GM21723 (cell line): ENCODE measurements around the gene PRRT3.

Experiments used
- ATAC-seq: cut with Tn5 transposase; IDR thresholded peaks from one replicate; pipeline ENCODE4 v1.9.1; 2021; ENCODE audit warnings: mild to moderate bottlenecking, moderate library complexity; ENCODE audit not compliant: unreplicated experiment

The PRRT3 gene

GRCh38 chr3:9951962-9952805, at the start of gene PRRT3:
Gene PRRT3 (minus strand): TSS chr3:9952408. CDS start chr3:9950115, 2,293 bp downstream.
- peak; percentile 67 for ATAC-seq

GRCh38 chr3:10000686-10001085, 48.5 kb upstream of the PRRT3 start:
- ATAC-seq: no peak

GRCh38 chr3:9994086-9994844, 42.1 kb upstream of the PRRT3 start:
- ATAC-seq: no peak

GRCh38 chr3:9986230-9986725, 34.1 kb upstream of the PRRT3 start:
- no peak for ATAC-seq

- ATAC-seq: no peak
Measured at GRCh38 chr3:9980251-9980650, 28.0 kb upstream of the PRRT3 start.

GRCh38 chr3:9978710-9979305, 26.6 kb upstream of the PRRT3 start:
- no peak for ATAC-seq

GRCh38 chr3:9976721-9977709, 24.8 kb upstream of the PRRT3 start:
- no peak for ATAC-seq

- no peak for ATAC-seq
Measured at GRCh38 chr3:9970020-9970652, 17.9 kb upstream of the PRRT3 start.

GRCh38 chr3:9969632-9970019, 17.4 kb upstream of the PRRT3 start:
- no peak for ATAC-seq

- no peak for ATAC-seq
Measured at GRCh38 chr3:9966841-9967240, 14.6 kb upstream of the PRRT3 start.

GRCh38 chr3:9965200-9965875, 13.1 kb upstream of the PRRT3 start:
- ATAC-seq: no peak

GRCh38 chr3:9957214-9957613, 5.0 kb upstream of the PRRT3 start:
- ATAC-seq: no peak

GRCh38 chr3:9955611-9956352, 3.6 kb upstream of the PRRT3 start:
- no peak for ATAC-seq

GRCh38 chr3:9955067-9955502, 2.9 kb upstream of the PRRT3 start:
- no peak for ATAC-seq

GRCh38 chr3:9951598-9951961, 628 bp downstream of the PRRT3 start:
- peak; percentile 18 for ATAC-seq

GRCh38 chr3:9951126-9951525, 1.1 kb downstream of the PRRT3 start:
- ATAC-seq: peak; percentile 45

- no peak for ATAC-seq
Measured at GRCh38 chr3:9949626-9950025, 2.6 kb downstream of the PRRT3 start.

GRCh38 chr3:9949115-9949514, 3.1 kb downstream of the PRRT3 start:
- ATAC-seq: no peak

GRCh38 chr3:9948586-9948985, 3.6 kb downstream of the PRRT3 start:
- no peak for ATAC-seq
